Fibroblast of lung (primary cell): ENCODE measurements around the gene EMC8.

Experiments
- CTCF ChIP-seq, 2 donors: IDR thresholded peaks in 1 of 2; conservative IDR thresholded peaks in 1 of 2; 1 replicate in 1 of 2; 2 replicates in 1 of 2; pipeline ENCODE4 v1.5.1; 2011 to 2012; ENCODE audit warnings: low read length in 2 of 2, control low read depth in 1 of 2, inconsistent platforms in 1 of 2, low read depth in 1 of 2, mild to moderate bottlenecking in 1 of 2
- EZH2 ChIP-seq: IDR thresholded peaks from 2 replicates; pipeline ENCODE4 v1.5.1; 2012; ENCODE audit warnings: low read length, control low read depth, mild to moderate bottlenecking; ENCODE audit errors: missing control alignments

GRCh38 chr16:85812811-85813700 is 13.7 kb upstream of the EMC8 start:
- TF ChIP-seq CTCF (conservative IDR thresholded peaks at IDR 0.05 in 1 of 2, IDR thresholded peaks at IDR 0.05 in 1 of 2; ENCODE audit: low read depth in 1 of 2, low read length in 2 of 2) (no peak), EZH2 (no peak)
